Measurements from ENCODE around the gene DENND5A. TPM values are rescaled to one million over a fixed set of nuclear protein-coding genes. Genes with fewer than 3 reads are reported as not detected.

Gene DENND5A
- total and polyA plus RNA-seq, 9 of the 15 experiments (the other 6 are each of a cell fraction or from before 2014, with no cell fraction given): 11.7 to 130 (median 46.3) TPM

GRCh38 chr11:9280655-9281301, 15.6 kb upstream of the DENND5A start (continued):
- TF ChIP-seq TFE3 (CRISPR knock-in tag; IDR thresholded peaks at IDR 0.05) (no peak), PRPF4 (IDR thresholded peaks at IDR 0.05; ENCODE audit: insufficient read depth, low read depth, low read length, poor library complexity, severe bottlenecking) (no peak), RBM22 (IDR thresholded peaks at IDR 0.05; ENCODE audit: low read depth, low read length, poor library complexity, severe bottlenecking) (no peak), MEF2D (tag; conservative IDR thresholded peaks at IDR 0.05; ENCODE audit: low read depth) (no peak), MECOM (CRISPR knock-in tag; IDR thresholded peaks at IDR 0.05) (no peak), RNF2 (IDR thresholded peaks at IDR 0.05) (0 out of 2 replicates have a peak, but pooled peaks have one; percentile 31), TSHZ1 (CRISPR knock-in tag; IDR thresholded peaks at IDR 0.05) (no peak), NFRKB (IDR thresholded peaks at IDR 0.05; ENCODE audit: low read depth) (no peak), ARID4B (CRISPR knock-in tag; IDR thresholded peaks at IDR 0.05) (no peak), CBX8 (IDR thresholded peaks at IDR 0.05; ENCODE audit: borderline replicate concordance, extremely low read depth, low read depth, low read length, poor library complexity, severe bottlenecking) (no peak), EZH2 (IDR thresholded peaks at IDR 0.05; ENCODE audit: borderline replicate concordance, low read depth, low read length) (no peak)
- TF ChIP-seq, protein P1, sequence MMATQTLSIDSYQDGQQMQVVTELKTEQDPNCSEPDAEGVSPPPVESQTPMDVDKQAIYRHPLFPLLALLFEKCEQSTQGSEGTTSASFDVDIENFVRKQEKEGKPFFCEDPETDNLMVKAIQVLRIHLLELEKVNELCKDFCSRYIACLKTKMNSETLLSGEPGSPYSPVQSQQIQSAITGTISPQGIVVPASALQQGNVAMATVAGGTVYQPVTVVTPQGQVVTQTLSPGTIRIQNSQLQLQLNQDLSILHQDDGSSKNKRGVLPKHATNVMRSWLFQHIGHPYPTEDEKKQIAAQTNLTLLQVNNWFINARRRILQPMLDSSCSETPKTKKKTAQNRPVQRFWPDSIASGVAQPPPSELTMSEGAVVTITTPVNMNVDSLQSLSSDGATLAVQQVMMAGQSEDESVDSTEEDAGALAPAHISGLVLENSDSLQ (IDR thresholded peaks at IDR 0.05): peak; percentile 48
- TF ChIP-seq, protein P2, sequence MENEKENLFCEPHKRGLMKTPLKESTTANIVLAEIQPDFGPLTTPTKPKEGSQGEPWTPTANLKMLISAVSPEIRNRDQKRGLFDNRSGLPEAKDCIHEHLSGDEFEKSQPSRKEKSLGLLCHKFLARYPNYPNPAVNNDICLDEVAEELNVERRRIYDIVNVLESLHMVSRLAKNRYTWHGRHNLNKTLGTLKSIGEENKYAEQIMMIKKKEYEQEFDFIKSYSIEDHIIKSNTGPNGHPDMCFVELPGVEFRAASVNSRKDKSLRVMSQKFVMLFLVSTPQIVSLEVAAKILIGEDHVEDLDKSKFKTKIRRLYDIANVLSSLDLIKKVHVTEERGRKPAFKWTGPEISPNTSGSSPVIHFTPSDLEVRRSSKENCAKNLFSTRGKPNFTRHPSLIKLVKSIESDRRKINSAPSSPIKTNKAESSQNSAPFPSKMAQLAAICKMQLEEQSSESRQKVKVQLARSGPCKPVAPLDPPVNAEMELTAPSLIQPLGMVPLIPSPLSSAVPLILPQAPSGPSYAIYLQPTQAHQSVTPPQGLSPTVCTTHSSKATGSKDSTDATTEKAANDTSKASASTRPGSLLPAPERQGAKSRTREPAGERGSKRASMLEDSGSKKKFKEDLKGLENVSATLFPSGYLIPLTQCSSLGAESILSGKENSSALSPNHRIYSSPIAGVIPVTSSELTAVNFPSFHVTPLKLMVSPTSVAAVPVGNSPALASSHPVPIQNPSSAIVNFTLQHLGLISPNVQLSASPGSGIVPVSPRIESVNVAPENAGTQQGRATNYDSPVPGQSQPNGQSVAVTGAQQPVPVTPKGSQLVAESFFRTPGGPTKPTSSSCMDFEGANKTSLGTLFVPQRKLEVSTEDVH (IDR thresholded peaks at IDR 0.05; ENCODE audit: low read depth, partially characterized antibody): no peak
